Kasumi-1 (cell line): ENCODE data around the gene EEIG2.
A peak's percentile ranks its signal among the peaks of the same experiment; 100 is the strongest.

Experiments
- DNase-seq, 2 experiments: peaks; one replicate each; lab custom pipeline; 2025; lab: John Stamatoyannopoulos, UW

The EEIG2 gene

DNA sequence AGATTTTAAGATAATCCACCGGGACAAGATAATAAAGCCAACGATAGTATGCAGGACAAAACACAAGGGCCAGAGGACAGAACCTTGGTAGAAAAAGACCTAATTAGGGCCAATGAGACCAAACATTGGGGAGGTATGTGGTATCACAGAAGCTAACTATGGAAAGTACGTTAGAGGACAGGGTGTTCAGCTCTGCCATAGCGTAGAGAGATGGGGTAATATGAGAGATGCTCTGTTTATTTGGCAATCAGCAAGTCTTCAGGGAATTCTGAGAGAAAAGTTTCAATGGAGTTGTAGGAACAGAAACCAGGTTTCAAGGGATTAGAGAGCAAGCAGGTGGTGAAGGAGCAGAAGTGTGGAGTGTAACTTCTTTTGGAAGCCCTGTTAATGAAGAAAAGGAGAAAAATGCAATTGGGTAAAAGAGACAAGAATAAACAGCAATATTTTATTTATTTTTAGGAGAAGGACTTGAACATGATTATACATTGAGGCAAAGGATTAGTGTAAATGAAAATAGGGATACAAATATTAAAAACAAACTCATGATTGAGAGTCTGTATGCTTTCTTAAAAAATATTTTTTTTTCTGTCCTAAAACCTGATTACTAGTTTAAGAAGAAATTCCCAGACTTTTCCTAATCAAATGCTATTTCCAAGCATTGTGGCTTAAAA is 24.0 kb downstream of the EEIG2 start:
- DNase-seq: peak in 1 of 2 experiments; percentile 35

DNA sequence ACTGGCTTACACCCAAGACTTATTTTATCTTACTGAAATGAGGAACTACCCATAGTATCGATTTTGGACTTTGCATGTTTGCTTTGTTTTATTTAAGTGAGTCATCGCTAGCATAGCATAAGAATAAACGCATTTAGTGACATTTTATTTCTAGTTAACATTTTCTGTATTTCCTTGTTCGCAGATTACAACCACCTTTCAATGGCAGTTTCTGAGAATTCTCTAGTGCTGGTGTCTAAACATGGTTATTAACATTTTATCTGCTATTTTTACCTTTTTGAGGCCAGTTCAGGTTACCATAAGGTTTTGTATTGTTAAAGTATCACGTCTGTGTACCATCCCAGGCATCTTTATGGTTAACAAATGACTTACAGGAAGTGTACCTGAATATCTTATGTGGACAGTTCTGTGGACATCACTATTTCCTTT is 24.5 kb downstream of the EEIG2 start:
- peak in 1 of 2 experiments; percentile 7 for DNase-seq

DNA sequence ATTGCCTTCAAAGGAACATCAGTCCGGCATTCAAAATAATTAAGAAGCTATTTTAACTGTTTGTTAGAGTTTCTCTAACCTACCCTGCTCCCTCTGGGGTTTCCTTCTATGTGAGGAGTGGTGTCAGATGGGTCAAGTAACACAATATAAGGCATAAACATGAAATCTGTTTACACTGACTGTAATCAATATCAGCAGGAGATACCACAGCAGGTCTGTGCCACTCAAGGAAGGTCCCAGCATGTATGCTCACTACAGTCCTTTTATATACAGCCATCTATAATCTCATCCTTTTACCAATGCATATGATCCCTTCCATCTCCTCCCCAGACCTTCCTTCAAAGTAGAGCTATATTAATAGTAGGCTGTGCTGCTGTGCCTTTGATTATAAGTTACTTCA is 25.4 kb downstream of the EEIG2 start:
- DNase-seq: no peak

DNA sequence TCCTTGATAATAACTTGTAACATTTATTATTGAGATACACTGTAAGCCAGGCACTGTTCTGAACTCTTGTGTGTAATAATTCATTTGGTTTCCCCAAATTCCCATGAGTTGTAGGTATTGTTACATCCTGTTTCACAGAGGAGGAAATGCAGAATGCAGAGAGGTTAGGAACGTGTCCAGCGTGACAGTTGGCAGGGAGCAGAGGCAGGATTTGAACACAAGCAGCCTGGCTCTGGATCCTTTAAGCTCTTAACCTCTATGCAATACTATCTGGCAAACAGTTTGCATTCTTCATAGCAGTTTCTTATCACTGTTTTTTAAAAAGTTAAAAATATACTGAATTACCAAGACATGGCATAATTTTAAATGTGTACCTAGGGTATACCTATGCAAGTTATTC is 30.5 kb downstream of the EEIG2 start:
- DNase-seq: no peak

DNA sequence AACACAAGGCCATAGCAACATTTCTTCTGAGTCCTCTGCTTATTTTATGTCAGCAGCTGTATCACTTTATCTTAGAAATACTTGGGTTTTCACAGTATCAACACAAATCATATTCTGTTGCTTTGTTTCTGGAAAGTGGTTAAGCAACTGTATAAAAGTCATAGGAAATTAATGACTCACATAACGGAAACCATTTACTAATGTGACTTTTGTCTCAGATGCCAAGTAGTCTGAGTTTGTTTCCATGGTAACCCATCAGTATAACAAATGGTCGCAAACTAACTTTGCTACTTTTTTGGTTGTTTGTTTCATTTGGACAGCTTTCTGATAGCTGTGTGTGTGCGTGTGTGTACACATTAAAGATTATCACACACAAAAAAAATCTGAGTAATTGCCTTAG is 31.1 kb downstream of the EEIG2 start:
- peak in 1 of 2 experiments; percentile 8 for DNase-seq

DNA sequence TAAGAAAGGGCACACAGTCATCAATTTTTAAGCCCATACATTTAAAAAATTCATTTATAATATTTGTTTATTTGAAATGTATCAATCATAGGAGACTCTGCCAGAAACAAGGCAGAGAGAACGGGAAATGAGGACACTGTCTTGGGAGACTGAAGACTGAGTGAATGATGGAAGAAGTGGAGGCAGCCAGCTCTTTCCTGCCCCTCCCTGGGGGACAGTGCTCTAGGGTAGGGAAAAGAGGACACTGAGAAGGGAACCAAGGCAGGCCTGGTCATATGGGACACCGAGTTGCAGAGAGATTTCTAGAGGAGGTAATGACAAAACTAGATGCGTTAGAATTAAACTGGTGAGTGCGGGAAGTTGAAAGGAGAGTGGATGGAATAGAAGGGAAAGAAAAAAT is 31.6 kb downstream of the EEIG2 start:
- no peak for DNase-seq

DNA sequence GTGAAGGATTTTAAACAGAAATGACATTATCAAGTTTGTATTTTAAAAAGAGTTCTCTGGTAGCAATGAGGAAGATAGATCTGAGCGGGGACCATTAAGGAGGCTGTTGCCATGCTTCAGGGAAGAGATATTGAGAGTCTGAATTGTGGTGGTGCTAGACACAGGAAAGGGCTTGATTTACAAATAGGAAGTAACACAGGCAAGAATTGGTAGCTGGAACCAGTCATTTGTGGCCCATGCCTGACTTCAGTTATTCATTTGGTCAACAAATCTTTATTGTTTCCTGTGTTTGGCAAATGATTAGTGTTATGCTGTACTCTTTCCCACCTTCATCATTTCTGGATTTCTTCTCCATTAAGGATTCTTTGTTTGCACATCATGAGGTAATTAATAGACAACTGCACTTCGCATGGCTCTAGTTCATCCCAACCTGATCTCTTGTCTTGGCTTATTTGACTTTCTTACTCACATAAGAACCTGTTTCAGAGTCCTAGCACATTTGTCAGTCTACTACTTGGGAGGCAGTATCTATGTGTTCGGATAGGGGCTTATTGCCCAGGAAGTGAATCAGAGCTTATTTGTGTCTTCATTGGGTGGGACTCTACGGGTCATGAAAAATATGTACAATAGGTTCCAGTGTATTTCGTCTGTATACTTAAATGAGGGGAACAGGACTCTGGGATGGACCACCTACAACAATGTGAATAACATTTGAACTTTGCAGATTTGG is 32.3 kb downstream of the EEIG2 start:
- peak; percentile 32 to 53 for DNase-seq

DNA sequence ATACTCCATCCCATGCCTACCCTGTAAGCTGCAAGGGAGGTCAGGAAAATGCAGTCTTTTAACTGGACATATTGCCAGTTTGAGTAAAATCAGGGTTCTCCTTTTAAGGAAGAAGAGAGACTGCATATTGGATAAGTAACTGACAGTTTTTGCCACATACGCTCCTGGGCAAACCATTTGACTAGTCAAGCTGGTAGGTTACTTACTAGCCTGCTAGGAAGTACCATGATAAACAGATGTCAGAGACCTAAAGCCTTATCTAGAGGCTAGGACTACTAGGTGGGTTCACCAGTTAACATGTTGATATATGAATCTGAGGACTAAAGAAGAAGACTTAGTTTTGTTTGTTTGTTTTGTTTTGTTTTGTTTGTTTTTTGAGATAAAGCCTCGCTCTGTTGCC is 33.5 kb downstream of the EEIG2 start:
- DNase-seq: no peak

DNA sequence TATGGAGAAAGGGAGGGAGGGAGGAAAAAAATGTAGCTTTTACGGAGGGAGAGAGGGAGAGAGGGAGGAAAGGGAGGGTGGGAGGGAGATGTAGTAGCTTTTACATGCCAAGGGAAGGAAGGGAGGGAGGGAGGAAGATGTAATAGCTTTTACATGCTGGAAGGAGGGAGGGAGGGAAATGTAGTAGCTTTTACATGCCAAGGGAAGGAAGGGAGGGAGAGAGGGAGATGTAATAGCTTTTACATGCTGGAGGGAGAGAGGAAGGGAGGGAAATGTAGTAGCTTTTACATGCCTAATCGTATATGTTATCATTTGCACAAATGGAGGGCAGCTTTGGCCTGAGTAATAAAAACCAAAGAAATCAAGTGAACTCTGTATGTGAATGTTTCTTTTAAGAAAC is 35.6 kb downstream of the EEIG2 start:
- no peak for DNase-seq

DNA sequence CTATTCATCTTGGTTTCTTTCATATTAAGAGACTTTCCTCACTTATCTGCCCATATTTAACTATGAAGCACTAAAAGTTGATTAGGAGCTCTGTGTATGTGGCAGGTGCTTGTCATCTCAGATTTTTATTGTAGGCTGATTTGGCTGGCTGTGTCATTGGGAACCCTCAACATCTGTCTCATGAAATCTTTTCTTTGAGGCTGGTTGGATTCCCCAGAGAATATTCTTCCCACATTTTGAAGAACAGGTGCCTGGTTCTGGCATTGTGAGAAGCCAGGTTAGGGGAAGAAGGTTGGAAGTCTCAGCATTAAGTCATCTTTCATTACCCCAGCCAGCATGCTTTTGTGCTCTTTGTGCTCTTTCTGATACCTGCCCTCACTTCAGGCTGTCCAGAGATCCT is 37.1 kb downstream of the EEIG2 start:
- no peak for DNase-seq

DNA sequence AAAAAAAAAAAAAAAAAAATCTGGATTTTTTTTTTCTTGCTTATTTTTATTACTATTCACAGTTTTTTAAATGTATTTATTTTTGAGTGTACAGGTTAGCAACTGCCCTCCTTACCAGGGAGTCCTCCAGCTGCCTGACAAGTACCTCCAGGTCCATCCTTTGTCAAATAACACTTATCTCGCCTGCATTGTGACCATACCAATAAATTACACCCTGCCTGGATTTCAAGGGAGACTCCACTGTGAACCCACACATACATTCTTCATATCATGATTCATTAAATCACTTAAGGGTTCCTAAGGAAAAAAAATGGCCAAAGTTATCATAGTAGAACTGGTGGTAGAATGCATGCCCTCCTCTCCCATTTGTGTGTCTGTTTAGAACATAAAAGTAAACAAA is 38.4 kb downstream of the EEIG2 start:
- DNase-seq: no peak

DNA sequence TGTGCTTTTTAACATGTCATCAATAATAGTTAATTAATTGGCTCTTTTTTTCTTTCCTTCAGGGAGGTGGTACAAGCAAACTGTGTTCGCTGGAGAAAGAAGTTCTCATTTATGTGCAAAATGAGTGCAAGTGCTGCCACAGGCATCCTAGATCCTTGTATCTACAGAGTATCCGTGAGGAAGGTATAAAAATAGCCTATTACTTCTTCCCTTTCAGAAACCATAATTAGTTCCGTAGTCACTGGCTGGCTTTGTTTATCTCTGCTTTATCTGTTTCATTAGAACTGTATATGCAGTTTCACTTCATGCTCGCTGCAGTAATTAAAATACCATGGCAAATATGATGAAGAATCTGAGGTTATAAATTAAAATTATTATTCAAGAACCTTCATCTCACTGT is 40.6 kb downstream of the EEIG2 start:
- DNase-seq: no peak

DNA sequence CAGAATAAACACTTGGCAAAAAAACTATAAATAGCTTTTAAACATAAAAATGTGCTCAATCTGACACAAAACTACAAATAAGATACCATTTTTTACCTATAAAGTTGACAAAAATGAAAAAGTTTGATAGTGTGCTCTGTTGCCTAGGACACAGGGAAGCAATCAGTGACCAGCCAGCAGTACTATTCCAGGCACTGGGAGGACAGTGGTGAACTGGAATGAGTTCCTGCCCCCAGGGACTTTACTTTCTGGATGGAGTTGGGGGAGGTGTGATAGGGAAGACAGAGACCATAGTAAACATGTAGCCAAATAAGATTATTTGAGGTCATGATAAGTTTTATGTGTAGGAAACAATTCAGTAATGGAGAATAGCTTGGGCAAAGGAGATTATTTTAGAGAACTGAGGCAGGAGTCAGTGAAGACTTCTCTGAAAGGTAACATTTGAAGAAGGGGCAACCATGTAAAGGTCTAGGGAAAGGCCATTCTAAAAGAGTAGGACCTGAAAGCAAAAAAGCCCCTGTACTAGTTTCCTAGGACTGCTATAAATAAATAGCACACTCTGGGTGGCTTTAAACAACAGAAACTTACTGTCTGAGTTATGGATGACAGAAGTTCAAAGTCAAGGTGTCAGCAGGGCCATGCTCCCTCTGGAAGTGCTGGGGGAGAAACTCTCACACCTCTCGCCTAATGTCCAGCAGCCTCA is 42.0 kb downstream of the EEIG2 start:
- DNase-seq: no peak

DNA sequence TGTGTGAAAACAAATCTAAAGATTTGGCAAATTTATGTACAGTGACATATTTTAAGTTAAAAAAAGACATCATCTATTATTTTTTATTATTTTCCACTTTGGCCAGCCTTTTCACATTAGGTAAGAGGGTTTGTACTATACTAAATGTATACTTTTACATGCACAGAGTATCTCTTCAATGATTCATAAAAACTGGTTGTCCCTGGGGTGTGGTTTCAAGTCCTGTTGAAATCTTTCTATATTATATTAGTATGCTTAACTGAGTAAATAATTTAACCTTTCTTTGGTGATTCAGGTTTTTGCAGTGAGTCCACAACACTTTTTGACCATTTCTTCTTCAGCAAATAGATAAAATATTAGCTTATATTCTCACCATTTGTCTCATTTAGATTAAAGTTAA is 45.7 kb downstream of the EEIG2 start:
- DNase-seq: no peak

DNA sequence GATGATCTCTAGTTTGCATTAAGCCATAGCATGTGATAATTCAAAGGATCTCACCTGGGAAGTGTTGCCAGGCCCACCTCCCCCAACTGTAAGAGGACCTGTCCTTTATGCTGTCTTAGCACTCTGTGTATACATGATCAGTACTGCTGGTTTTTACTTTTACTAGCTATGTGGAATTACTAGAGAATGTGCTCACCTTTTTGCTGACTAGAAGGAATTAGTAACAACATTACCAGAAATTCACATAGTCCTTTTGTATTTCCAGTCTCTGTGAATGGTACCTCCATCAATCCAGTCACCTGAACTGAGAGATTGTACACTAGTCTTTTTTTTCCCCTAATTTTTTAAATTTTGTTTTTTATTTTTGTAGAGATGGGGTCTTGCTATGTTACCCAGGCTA is 46.6 kb downstream of the EEIG2 start:
- no peak for DNase-seq

DNA sequence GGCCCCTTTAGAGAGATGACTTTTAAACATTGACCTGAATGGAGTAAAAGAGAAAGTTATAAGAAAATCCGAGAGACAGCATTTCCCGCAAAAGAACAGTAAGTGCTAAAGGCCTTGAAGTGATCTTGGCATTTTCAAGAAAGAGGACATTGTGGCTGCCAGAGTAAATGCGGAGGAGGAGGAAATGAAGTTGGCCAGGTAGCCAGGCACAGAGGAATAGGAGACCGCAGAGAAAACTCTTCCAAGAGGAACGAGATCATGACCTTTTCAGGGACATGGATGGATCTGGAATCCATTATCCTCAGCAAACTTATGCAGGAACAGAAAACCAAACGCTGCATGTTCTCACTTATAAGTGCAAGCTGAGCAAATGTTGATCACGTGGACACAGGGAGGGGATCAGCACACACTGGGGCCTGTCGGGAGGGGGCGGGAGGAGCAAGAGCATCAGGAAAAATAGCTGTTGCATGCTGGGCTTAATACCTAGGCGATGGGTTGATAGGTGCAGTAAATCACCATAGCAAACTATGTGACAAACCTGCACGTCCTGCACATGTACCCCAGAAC is 49.7 kb downstream of the EEIG2 start:
- no peak for DNase-seq
